K562 (cell line): Measurements from ENCODE around the gene RNF212B. TPM values are rescaled to one million over a fixed set of nuclear protein-coding genes. Genes with fewer than 3 reads are reported as not detected.

Experiments used
- BRD9 ChIP-seq: fragments of 450-650 bp; IDR thresholded peaks from 2 replicates; pipeline ENCODE4 v1.6.1; 2018; ENCODE audit warnings: low read depth; ENCODE audit not compliant: partially characterized antibody
- DACH1 ChIP-seq: fragments of 450-650 bp; IDR thresholded peaks from 2 replicates; pipeline ENCODE4 v1.6.1; 2018; ENCODE audit not compliant: partially characterized antibody
- FOXO4 ChIP-seq: fragments of 450-650 bp; formaldehyde crosslinking; IDR thresholded peaks from 2 replicates; pipeline ENCODE4 v1.4.0; 2020; ENCODE audit warnings: mild to moderate bottlenecking, moderate library complexity
- GTF2F1 ChIP-seq: IDR thresholded peaks from 2 replicates; pipeline ENCODE4 v1.6.1; 2011; ENCODE audit warnings: low read depth, low read length, improper control_type of control experiment
- HLTF ChIP-seq: fragments of 450-650 bp; IDR thresholded peaks from 2 replicates; pipeline ENCODE4 v1.6.1; 2016
- MAFF ChIP-seq: IDR thresholded peaks from 2 replicates; pipeline ENCODE4 v1.6.1; 2012; ENCODE audit warnings: low read length, improper control_type of control experiment
- MAZ ChIP-seq, 2 experiments: fragments of 450-650 bp in 1 of 2; sonication (generic) in 1 of 2; formaldehyde crosslinking; IDR thresholded peaks in 1 of 2; conservative IDR thresholded peaks in 1 of 2; 2 replicates each; pipeline versions ENCODE4 v1.4.0 to v1.5.0; 2020; ENCODE audit warnings: mild to moderate bottlenecking in 1 of 2, missing genetic modification reagents in 1 of 2
- MED1 ChIP-seq: sonication (generic); formaldehyde crosslinking; IDR thresholded peaks from 2 replicates; pipeline ENCODE4 v1.8.1; 2023; ENCODE audit warnings: missing genetic modification reagents, borderline replicate concordance
- MEF2A ChIP-seq: IDR thresholded peaks from 2 replicates; pipeline ENCODE4 v1.6.1; 2011; ENCODE audit warnings: low read depth, mild to moderate bottlenecking, low read length, moderate library complexity; ENCODE audit not compliant: control insufficient read depth
- MXI1 ChIP-seq: IDR thresholded peaks from 2 replicates; pipeline ENCODE4 v1.6.1; 2011; ENCODE audit warnings: low read depth, mild to moderate bottlenecking, improper control_type of control experiment, low read length
- NEUROD1 ChIP-seq: fragments of 150-350 bp; IDR thresholded peaks from 2 replicates; pipeline ENCODE4 v1.6.1; 2014; ENCODE audit warnings: borderline replicate concordance, low read length, low read depth; ENCODE audit not compliant: partially characterized antibody
- POLR2A ChIP-seq: fragments of 450-650 bp; conservative IDR thresholded peaks from 2 replicates; pipeline ENCODE4 v1.6.1; 2016
- POLR2B ChIP-seq: fragments of 450-650 bp; IDR thresholded peaks from 2 replicates; pipeline ENCODE4 v1.6.1; 2018; ENCODE audit warnings: low read depth; ENCODE audit not compliant: partially characterized antibody
- POLR3G ChIP-seq: IDR thresholded peaks from 2 replicates; pipeline ENCODE4 v1.6.1; 2011; ENCODE audit not compliant: insufficient read length, insufficient replicate concordance; ENCODE audit errors: extremely low read depth
- RBM14 ChIP-seq: fragments of 200-400 bp; formaldehyde crosslinking; IDR thresholded peaks from 2 replicates; pipeline ENCODE4 v1.6.1; 2018; ENCODE audit warnings: low read depth, mild to moderate bottlenecking, low read length, moderate library complexity, borderline replicate concordance; ENCODE audit not compliant: insufficient read depth
- RBM39 ChIP-seq: fragments of 200-400 bp; formaldehyde crosslinking; optimal IDR thresholded peaks from 2 replicates; pipeline ENCODE3; 2018; ENCODE audit warnings: low read depth, low read length
- SMARCB1 ChIP-seq: IDR thresholded peaks from 2 replicates; pipeline ENCODE4 v1.6.1; 2011; ENCODE audit warnings: improper control_type of control experiment, low read depth; ENCODE audit not compliant: insufficient read length
- TFAM ChIP-seq: fragments of 250-450 bp; sonication (Bioruptor Pico); conservative IDR thresholded peaks from 2 replicates; pipeline ENCODE4 v1.5.0; 2021; ENCODE audit warnings: mild to moderate bottlenecking, moderate library complexity
- TSC22D4 ChIP-seq: fragments of 450-650 bp; IDR thresholded peaks from 2 replicates; pipeline ENCODE4 v1.6.1; 2016; ENCODE audit warnings: missing genetic modification characterization, missing biosample characterization, control low read depth
- U2AF1 ChIP-seq: fragments of 200-400 bp; formaldehyde crosslinking; optimal IDR thresholded peaks from 2 replicates; pipeline ENCODE3; 2017; ENCODE audit warnings: mild to moderate bottlenecking, low read depth, low read length, moderate library complexity
- XRCC5 ChIP-seq: fragments of 200-400 bp; formaldehyde crosslinking; IDR thresholded peaks from 2 replicates; pipeline ENCODE4 v1.6.1; 2017; ENCODE audit warnings: low read depth, mild to moderate bottlenecking, low read length
- ZBTB1 ChIP-seq: sonication (generic); formaldehyde crosslinking; IDR thresholded peaks from 2 replicates; pipeline ENCODE4 v1.8.1; 2023; ENCODE audit warnings: missing genetic modification reagents, low read depth, mild to moderate bottlenecking, borderline replicate concordance
- ZNF644 ChIP-seq: fragments of 200-800 bp; sonication (Bioruptor generic); IDR thresholded peaks from 2 replicates; pipeline ENCODE4 v1.6.1; 2016; ENCODE audit warnings: low read depth, missing genetic modification characterization, missing compliant biosample characterization
- ZNF76 ChIP-seq: fragments of 250-450 bp; sonication (Bioruptor Pico); IDR thresholded peaks from 2 replicates; pipeline ENCODE4 v1.4.0; 2020; ENCODE audit warnings: mild to moderate bottlenecking, moderate library complexity, borderline replicate concordance
- ZNF830 ChIP-seq: fragments of 250-450 bp; sonication (Bioruptor Pico); IDR thresholded peaks from 2 replicates; pipeline ENCODE4 v1.5.0; 2021; ENCODE audit warnings: mild to moderate bottlenecking
- polyA plus RNA-seq, 8 experiments: library from polyadenylated mRNA; depleted of rRNA in 4 of 8; stranded (reverse) in 5 of 8; unstranded in 3 of 8; fragments of >200 nt; fragmentation: Nextera tagmentation in 2 of 8; fragmentation: Illumina TruSeq in 1 of 8; extraction: Ambion mirVana in 2 of 8; extraction: Trizol in 1 of 8; gene quantifications; 2 replicates each; pipeline versions ENCODE4 v1.2.1 to v1.2.3, GENCODE V29; 2011 to 2014; ENCODE audit warnings: inconsistent platforms in 1 of 8, missing spikeins in 1 of 8
- total RNA-seq, 7 experiments: library from RNA; depleted of rRNA in 6 of 7; stranded (reverse); fragments of >200 nt in 6 of 7; fragmentation: Illumina TruSeq in 2 of 7; extraction: Trizol in 2 of 7; gene quantifications; 2 replicates each; pipeline versions ENCODE4 v1.2.1 to v1.2.3, GENCODE V29; 2011 to 2021; ENCODE audit warnings: low replicate concordance in 1 of 7

RNF212B gene
- total and polyA plus RNA-seq, 9 of the 15 experiments (the other 6 are each of a cell fraction or from before 2014, with no cell fraction given), result 0.15 to 0.43 (median 0.27) TPM; not detected in 3

GRCh38 chr14:23286020-23286901, 48.5 kb downstream of the RNF212B start, which contains the start of gene HOMEZ (continued):
- TF ChIP-seq NEUROD1, result peak; percentile 97
- TF ChIP-seq MXI1, result no peak
- no peak for TF ChIP-seq HLTF
- peak in 1 of 2 experiments; percentile 45; a peak in 2 of 4 replicates for TF ChIP-seq MAZ (CRISPR knock-in tag; conservative IDR thresholded peaks at IDR 0.05 in 1 of 2, IDR thresholded peaks at IDR 0.05 in 1 of 2)
- TF ChIP-seq MEF2A, result no peak
- TF ChIP-seq FOXO4, result 0 out of 2 replicates have a peak, but pooled peaks have one; percentile 30
- no peak for TF ChIP-seq POLR3G
- no peak for TF ChIP-seq ZNF644 (tag)
- peak; percentile 87 for TF ChIP-seq POLR2A
- TF ChIP-seq TSC22D4 (tag), result no peak
- peak; percentile 89; the same call in 1 of the 2 replicates for TF ChIP-seq ZNF830
- TF ChIP-seq ZBTB1 (CRISPR knock-in tag), result no peak
- no peak for TF ChIP-seq RBM14
- peak; percentile 43 for TF ChIP-seq BRD9
- TF ChIP-seq XRCC5, result no peak
- no peak for TF ChIP-seq GTF2F1
- TF ChIP-seq SMARCB1, result no peak
- TF ChIP-seq MED1 (CRISPR knock-in tag), result no peak
- TF ChIP-seq U2AF1, result no peak
- TF ChIP-seq TFAM, result no peak
- TF ChIP-seq DACH1, result peak; percentile 64
- peak; percentile 72 for TF ChIP-seq POLR2B
- no peak for TF ChIP-seq MAFF
- no peak for TF ChIP-seq ZNF76 (CRISPR knock-in tag)
- no peak for TF ChIP-seq RBM39
